Endodermal cell (in vitro differentiated cells): ENCODE measurements around the gene SHTN1. TPM values are rescaled to one million over a fixed set of nuclear protein-coding genes. Genes with fewer than 3 reads are reported as not detected.

Experiments
- DNase-seq: peaks from one replicate; pipeline ENCODE4 v3.0.0-alpha.2; 2017
- H3K27ac ChIP-seq: 2 replicates; pipeline ENCODE4 v1.5.1; 2013; ENCODE audit warnings: mild to moderate bottlenecking, low read depth, low read length, moderate library complexity
- H3K27me3 ChIP-seq: 2 replicates; pipeline ENCODE4 v1.6.1; 2013; ENCODE audit warnings: mild to moderate bottlenecking, low read length, moderate library complexity; ENCODE audit not compliant: insufficient read depth, control insufficient read depth, poor library complexity, severe bottlenecking
- H3K36me3 ChIP-seq: 2 replicates; pipeline ENCODE4 v1.7.0; 2013; ENCODE audit warnings: mild to moderate bottlenecking, low read length, moderate library complexity; ENCODE audit not compliant: control insufficient read depth, insufficient read depth
- H3K4me1 ChIP-seq: one replicate; pipeline ENCODE4 v1.7.0; 2013; ENCODE audit warnings: low read length; ENCODE audit not compliant: control insufficient read depth, insufficient read depth
- H3K4me3 ChIP-seq: 2 replicates; pipeline ENCODE4 v1.5.1; 2013; ENCODE audit warnings: mild to moderate bottlenecking, low read length, moderate library complexity
- H3K9ac ChIP-seq: 2 replicates; pipeline ENCODE4 v1.6.1; 2013; ENCODE audit warnings: mild to moderate bottlenecking, low read length, moderate library complexity; ENCODE audit not compliant: poor library complexity, severe bottlenecking; ENCODE audit errors: extremely low read depth
- H3K9me3 ChIP-seq: 2 replicates; pipeline ENCODE4 v1.6.1; 2013; ENCODE audit warnings: mild to moderate bottlenecking, low read length, moderate library complexity; ENCODE audit not compliant: control insufficient read depth
- H3K27ac Mint-ChIP-seq: 2 replicates; pipeline ENCODE4 v1.8.0; 2020; ENCODE audit warnings: mixed read lengths
- H3K27me3 Mint-ChIP-seq: 2 replicates; pipeline ENCODE4 v1.8.0; 2021; ENCODE audit warnings: mild to moderate bottlenecking, mixed read lengths; ENCODE audit not compliant: insufficient read depth
- H3K36me3 Mint-ChIP-seq: 2 replicates; pipeline ENCODE4 v1.8.0; 2020; ENCODE audit warnings: low read depth, mixed read lengths
- H3K4me1 Mint-ChIP-seq: 2 replicates; pipeline ENCODE4 v1.8.0; 2020; ENCODE audit warnings: mixed read lengths
- H3K4me3 Mint-ChIP-seq: 2 replicates; pipeline ENCODE4 v1.8.0; 2020; ENCODE audit warnings: mild to moderate bottlenecking, moderate library complexity, mixed read lengths
- H3K9me3 Mint-ChIP-seq: 2 replicates; pipeline ENCODE4 v1.8.0; 2020; ENCODE audit warnings: mild to moderate bottlenecking, mixed read lengths
- CTCF ChIP-seq: fragments of 200-600 bp; sonication (generic); conservative IDR thresholded peaks from 2 replicates; pipeline ENCODE4 v1.5.0; 2021; ENCODE audit warnings: antibody characterized with exemption, mild to moderate bottlenecking
- WGBS, 2 experiments: methylation state at CpG; one replicate each; pipeline versions ENCODE4 v1.1.5 to v1.1.7; 2013; ENCODE audit warnings: missing lambda C conversion rate in 2 of 2, mixed read lengths in 1 of 2; ENCODE audit not compliant: insufficient coverage in 1 of 2, insufficient read length in 1 of 2; 5-methylcytosine and 5-hydroxymethylcytosine counted together
- total RNA-seq, 2 donors: library from RNA; stranded (reverse); fragmentation: NEBNext Ultra II Directional in 1 of 2; extraction: Animal tissue kit (Norgen Biotek cat#: 25700) in 1 of 2; gene quantifications; 2 replicates in 1 of 2; 3 replicates in 1 of 2; pipeline ENCODE4 v1.2.1, GENCODE V29; 2021

SHTN1 gene
- total RNA-seq, 2 donors from 2014 or later = 39.4 to 59.5 TPM

GRCh38 chr10:117016266-117016665 is 11.3 kb upstream of the SHTN1 start:
- 83 to 96% methylated on average over 8 of the region's 8 CpGs for WGBS, 2 experiments
- no peak overlapping the region for H3K9ac ChIP-seq

GRCh38 chr10:117014835-117015234 is 9.8 kb upstream of the SHTN1 start:
- Histone ChIP-seq H3K9ac (no peak overlapping the region), H3K27ac (no peak overlapping the region), H3K9me3 (no peaks in the 10 kb centered on the region), H3K4me3 (no peak overlapping the region), H3K36me3 (no peaks in the 10 kb centered on the region), H3K27me3 (no peaks in the 10 kb centered on the region), H3K4me1 (no peaks in the 10 kb centered on the region)
- Mint-ChIP-seq H3K9me3 (no peaks in the 10 kb centered on the region), H3K27me3 (peaks cover 5% of the 10 kb centered on the region), H3K4me1 (no peaks in the 10 kb centered on the region), H3K36me3 (no peaks in the 10 kb centered on the region), H3K27ac (no peak overlapping the region), H3K4me3 (no peak overlapping the region)
- TF ChIP-seq CTCF = no peak
- DNase-seq = no peak

More at GRCh38 chr10:117016266-117016665, 11.3 kb upstream of the SHTN1 start:
- no peaks in the 10 kb centered on the region for H3K9me3 ChIP-seq
- no peak overlapping the region for H3K4me3 ChIP-seq
- no peak overlapping the region for H3K27ac ChIP-seq
- Mint-ChIP-seq H3K4me3 (no peak overlapping the region), H3K36me3 (no peaks in the 10 kb centered on the region), H3K4me1 (no peaks in the 10 kb centered on the region), H3K27ac (no peak overlapping the region), H3K27me3 (peaks cover 5% of the 10 kb centered on the region), H3K9me3 (no peaks in the 10 kb centered on the region)
- no peaks in the 10 kb centered on the region for H3K27me3 ChIP-seq
- DNase-seq = no peak
- no peak for TF ChIP-seq CTCF
- no peaks in the 10 kb centered on the region for H3K4me1 ChIP-seq
- H3K36me3 ChIP-seq = no peaks in the 10 kb centered on the region

- Histone ChIP-seq H3K27me3 (no peaks in the 10 kb centered on the region), H3K27ac (no peak overlapping the region), H3K4me1 (no peaks in the 10 kb centered on the region), H3K36me3 (no peaks in the 10 kb centered on the region), H3K9ac (no peak overlapping the region), H3K4me3 (no peak overlapping the region), H3K9me3 (no peaks in the 10 kb centered on the region)
- TF ChIP-seq CTCF = no peak
- H3K9me3 Mint-ChIP-seq = no peaks in the 10 kb centered on the region
- H3K27ac Mint-ChIP-seq = no peak overlapping the region
- no peak for DNase-seq
- H3K4me1 Mint-ChIP-seq = peaks cover 6% of the 10 kb centered on the region
- peaks cover 13% of the 10 kb centered on the region for H3K27me3 Mint-ChIP-seq
- 98 to 100% methylated on average over 1 to 3 of the region's 3 CpGs for WGBS, 2 experiments
- no peaks in the 10 kb centered on the region for H3K36me3 Mint-ChIP-seq
- H3K4me3 Mint-ChIP-seq = no peak overlapping the region
These were observed 2.1 kb upstream of the SHTN1 start for GRCh38 chr10:117007080-117007479.
